AG04449 (cell line): Measurements from ENCODE around the gene PLCB1.

Experiments
- CTCF ChIA-PET: fragments of 350-600 bp; formaldehyde crosslinking; extraction: SDS; loops from one replicate; lab custom pipeline; 2021; ENCODE audit warnings: antibody characterized with exemption; lab: Yijun Ruan, JAX
- POLR2A ChIA-PET: fragments of 400-600, 350-600 bp; formaldehyde crosslinking; extraction: SDS; loops from one replicate; lab custom pipeline; 2020; ENCODE audit warnings: antibody characterized with exemption, inconsistent platforms; lab: Yijun Ruan, JAX
- DNase-seq: peaks from one replicate; pipeline ENCODE4 v3.0.0-alpha.2; 2010; ENCODE audit warnings: low read depth, low spot score
- H3K4me3 ChIP-seq: 2 replicates; pipeline ENCODE4 v1.5.1; 2011; ENCODE audit warnings: low read depth, mild to moderate bottlenecking, control low read depth, low read length
- CTCF ChIP-seq: IDR thresholded peaks from one replicate; pipeline ENCODE4 v1.5.1; 2011; ENCODE audit warnings: mild to moderate bottlenecking, moderate library complexity, low read length, control low read depth, inconsistent platforms; ENCODE audit not compliant: insufficient read depth; ENCODE audit errors: missing control alignments

PLCB1 gene

GRCh38 chr20:8404912-8405635, 273.0 kb downstream of the PLCB1 start:
- no peak overlapping the region for H3K4me3 ChIP-seq
- POLR2A ChIA-PET, result no interaction called here
- DNase-seq, result no peak
- TF ChIP-seq CTCF, result no peak
- CTCF ChIA-PET, result interaction anchor here (1.1 to 9.8 kb wide), 3 partner anchors 15 to 362 kb away, joined by 4 to 77 read pairs (median 22); no protein-coding TSS in a partner anchor

- CTCF ChIA-PET, result interaction anchor here (9.8 kb wide), 1 partner anchor 17 kb away, joined by 77 read pairs; no protein-coding TSS in a partner anchor
These were observed 274.3 kb downstream of the PLCB1 start for GRCh38 chr20:8406391-8406790.

GRCh38 chr20:8408587-8409307, 276.7 kb downstream of the PLCB1 start:
- no peak overlapping the region for H3K4me3 ChIP-seq
- ChIA-PET POLR2A (no interaction called here), CTCF (interaction anchor here (0.6 to 1.3 kb wide), 4 partner anchors 11 to 314 kb away, joined by 3 to 5 read pairs (median 4); no protein-coding TSS in a partner anchor)
- no peak for TF ChIP-seq CTCF
- no peak for DNase-seq

More at GRCh38 chr20:8406391-8406790, 274.3 kb downstream of the PLCB1 start:
- no peak for DNase-seq
- no peak for TF ChIP-seq CTCF
- H3K4me3 ChIP-seq, result no peak overlapping the region
- POLR2A ChIA-PET, result no interaction called here

- H3K4me3 ChIP-seq, result no peak overlapping the region
- ChIA-PET CTCF (interaction anchor here (0.7 to 3.0 kb wide), 3 partner anchors 23 to 476 kb away, joined by 3 to 12 read pairs (median 3); no protein-coding TSS in a partner anchor), POLR2A (no interaction called here)
- no peak for TF ChIP-seq CTCF
- DNase-seq, result no peak
These were observed 281.6 kb downstream of the PLCB1 start for GRCh38 chr20:8413691-8414090.

- DNase-seq, result peak; percentile 69
- no peak for TF ChIP-seq CTCF
- H3K4me3 ChIP-seq, result no peak overlapping the region
- ChIA-PET POLR2A (no interaction called here), CTCF (interaction anchor here (0.7 to 3.0 kb wide), 3 partner anchors 25 to 477 kb away, joined by 3 to 12 read pairs (median 3); no protein-coding TSS in a partner anchor)
These were observed 282.7 kb downstream of the PLCB1 start for GRCh38 chr20:8414586-8415274.
